NCI-H128 (cell line): Measurements from ENCODE around the gene GTF2B.
"Not testable (repeated sequence)": the region's sequence is repeated elsewhere in the genome, so short reads cannot be mapped to it uniquely, and the experiment has no call there.

Experiments
- DNase-seq: peaks from one replicate; lab custom pipeline; 2025; ENCODE audit not compliant: unreplicated experiment; lab: John Stamatoyannopoulos, UW

GTF2B gene

GRCh38 chr1:88885933-88886332 is 5.4 kb downstream of the GTF2B start:
- no peak for DNase-seq

GRCh38 chr1:88883156-88883555 is 8.2 kb downstream of the GTF2B start:
- DNase-seq: no peak

GRCh38 chr1:88880717-88881116 is 10.7 kb downstream of the GTF2B start:
- not testable (repeated sequence) for DNase-seq

- no peak for DNase-seq
Measured at GRCh38 chr1:88878731-88879130, 12.6 kb downstream of the GTF2B start.

- no peak for DNase-seq
Measured at GRCh38 chr1:88877911-88878310, 13.5 kb downstream of the GTF2B start.

- DNase-seq: no peak
Measured at GRCh38 chr1:88877382-88877825, 14.0 kb downstream of the GTF2B start.

DNA sequence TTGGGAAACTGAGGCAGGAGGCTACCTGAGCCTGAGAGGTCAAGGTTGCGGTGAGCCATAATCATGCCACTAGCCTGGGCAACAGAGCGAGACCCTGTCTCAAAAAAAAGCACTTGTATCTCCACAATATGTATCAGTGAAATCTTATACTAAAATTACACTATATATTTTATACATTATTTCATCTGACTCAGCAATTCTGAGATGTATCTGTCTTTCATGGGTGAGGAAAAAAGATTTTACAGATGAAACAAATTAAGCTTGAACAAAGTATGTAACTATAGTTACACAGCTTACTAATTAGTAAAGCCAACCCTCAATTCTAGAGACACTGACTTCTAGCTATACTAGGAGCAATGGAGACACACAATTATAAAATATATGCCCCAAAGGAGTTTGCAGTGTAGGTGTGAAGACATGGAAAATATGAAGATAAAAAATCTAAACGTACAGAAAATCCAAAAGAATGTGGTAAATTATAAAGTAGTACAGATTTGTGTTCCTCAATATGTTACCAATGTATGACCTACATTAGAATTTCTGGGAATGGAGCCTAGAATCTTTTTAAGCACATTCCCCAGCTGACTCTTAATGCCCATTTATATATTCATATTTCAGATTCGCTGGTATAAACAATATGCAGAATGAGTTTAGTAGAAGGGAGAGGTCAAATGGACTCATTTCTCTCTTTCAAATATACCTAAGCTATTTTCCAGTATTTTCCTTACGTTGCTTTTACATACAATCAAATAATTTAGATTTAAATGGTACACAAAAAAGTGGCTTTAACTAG is 14.6 kb downstream of the GTF2B start:
- no peak for DNase-seq

DNA sequence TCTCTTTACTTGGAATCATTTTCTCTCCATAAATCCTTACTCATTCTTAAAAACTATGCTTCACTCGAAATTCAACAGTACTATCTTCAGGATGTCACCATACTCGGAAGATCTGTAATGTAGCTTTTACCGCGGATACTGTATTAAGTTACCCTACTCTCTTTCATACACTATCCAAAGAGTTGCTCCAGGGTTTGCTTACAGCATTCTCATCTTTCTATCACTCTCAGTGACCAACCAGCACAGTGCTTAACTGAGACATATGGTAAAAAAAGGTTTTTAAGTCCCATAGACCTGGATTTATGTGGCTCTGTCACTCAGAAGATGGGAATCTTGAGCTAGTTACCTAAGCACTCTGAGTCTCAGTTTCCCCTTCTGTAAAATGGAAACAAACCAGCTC is 15.8 kb downstream of the GTF2B start:
- DNase-seq: no peak

DNA sequence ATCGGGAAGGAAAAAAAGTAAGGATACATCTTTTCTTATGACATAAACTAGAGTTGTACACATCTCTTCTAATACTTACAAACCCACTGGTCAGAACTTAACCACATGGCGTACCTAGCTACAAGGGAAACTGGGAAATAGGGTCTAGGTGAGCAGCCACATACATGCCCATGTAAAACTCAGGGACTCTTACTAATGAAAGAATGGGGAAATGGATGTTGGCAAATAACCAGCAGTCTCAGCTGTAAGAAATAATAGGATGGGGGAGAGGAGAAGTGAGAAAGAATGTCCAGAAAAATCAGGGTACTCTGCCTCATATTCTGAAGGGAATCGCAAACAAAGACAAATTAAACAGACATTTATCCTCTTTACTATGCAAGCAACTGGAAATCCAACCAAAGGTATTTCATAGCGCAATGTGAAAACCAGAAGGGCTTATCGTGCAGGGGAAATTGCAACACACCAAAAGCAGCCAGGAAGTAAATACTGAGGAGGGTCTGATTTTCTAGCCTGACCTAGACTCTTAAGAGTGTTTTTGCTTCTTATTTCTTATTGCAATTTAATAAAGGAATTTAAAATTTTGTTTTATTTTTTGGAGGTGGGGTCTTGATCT is 17.5 kb downstream of the GTF2B start:
- no peak for DNase-seq

- DNase-seq: not testable (repeated sequence)
Measured at GRCh38 chr1:88869644-88870043, 21.7 kb downstream of the GTF2B start.

- no peak for DNase-seq
Measured at GRCh38 chr1:88867743-88868521, 23.4 kb downstream of the GTF2B start.

DNA sequence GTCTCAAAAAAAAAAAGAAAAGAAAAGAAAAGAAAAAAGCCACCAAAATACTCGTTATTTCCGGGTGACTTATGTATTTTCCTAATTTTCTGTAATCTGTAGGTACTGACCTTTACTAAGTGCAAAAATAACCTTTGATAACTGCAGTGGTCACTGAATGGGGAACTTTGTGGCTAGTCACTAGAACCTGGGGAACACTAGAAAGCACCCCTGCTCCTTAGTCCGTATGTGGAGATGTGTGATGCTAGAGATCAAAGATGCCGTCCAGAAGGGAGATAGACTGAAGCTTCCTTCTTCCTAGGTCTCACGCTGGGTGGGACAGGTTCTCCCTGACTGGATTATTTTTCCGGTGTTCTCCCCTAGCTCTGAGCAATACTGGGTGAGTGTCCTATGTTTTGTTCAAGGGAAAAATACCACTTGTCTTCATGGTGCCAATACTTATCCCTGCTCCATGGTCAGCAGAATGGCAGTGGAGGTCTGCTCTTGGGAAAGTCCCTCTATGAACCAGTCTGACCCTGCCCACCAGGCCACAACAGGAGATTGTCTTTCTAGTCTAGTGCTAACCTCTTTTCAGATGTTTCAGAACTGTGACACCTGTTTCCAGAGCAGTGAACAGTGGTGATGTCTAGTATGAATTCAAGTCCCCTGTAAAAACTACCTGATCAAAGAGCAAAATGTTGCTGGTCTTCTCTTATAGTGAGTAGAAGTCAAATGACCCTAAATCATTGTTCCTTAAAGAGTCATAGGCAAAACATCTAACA is 39.9 kb downstream of the GTF2B start:
- no peak for DNase-seq

DNA sequence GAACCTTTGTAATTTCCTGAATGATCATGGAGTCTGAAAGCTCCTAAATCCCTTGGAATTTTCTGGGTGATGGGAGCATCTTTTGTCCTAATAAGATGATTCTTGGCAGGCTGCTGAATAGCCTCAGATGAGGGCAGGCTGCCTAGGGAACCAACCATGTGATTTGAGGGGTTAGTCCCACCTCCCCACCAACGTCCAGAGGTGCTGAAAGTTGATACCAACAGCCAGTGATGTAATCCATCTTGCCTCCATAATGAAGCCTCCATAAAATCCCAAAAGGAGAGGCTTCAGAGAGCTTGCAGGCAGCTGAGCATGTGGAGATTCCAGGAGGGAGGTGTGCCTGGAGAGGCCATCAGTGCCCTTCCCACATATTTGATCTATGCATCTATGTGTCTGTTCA is 43.7 kb downstream of the GTF2B start:
- DNase-seq: no peak

DNA sequence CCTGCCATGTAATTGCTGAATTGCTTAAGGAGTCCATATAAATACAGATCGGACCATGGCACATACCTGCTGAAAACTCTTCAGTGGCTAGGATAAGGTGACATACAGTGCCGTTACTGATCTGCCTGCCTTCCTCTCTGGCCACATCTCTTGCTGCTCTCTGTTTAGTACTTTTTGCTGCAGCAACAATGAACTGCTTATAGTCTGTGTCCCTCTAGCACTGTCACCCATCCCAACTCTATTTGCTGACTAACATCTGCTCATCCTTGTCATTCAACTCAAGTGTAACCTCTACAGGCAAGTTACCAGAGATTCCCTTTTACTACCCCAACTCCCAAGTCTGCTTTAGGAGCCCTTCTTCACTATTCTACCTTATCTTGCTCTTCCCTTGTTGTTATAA is 65.6 kb downstream of the GTF2B start:
- no peak for DNase-seq

DNA sequence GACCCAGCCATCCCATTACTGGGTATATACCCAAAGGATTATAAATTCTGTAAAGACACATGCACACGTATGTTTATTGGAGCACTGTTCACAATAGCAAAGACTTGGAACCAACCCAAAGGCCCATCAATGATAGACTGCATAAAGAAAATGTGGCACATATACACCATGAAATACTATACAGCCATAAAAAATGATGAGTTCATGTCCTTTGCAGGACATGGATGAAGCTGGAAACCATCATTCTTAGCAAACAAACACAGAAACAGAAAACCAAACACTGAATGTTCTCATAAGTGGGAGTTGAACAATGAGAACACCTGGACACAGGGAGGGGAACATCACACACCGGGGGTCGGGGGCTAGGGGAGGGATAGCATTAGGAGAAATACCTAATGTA is 71.7 kb downstream of the GTF2B start:
- not testable (repeated sequence) for DNase-seq

DNA sequence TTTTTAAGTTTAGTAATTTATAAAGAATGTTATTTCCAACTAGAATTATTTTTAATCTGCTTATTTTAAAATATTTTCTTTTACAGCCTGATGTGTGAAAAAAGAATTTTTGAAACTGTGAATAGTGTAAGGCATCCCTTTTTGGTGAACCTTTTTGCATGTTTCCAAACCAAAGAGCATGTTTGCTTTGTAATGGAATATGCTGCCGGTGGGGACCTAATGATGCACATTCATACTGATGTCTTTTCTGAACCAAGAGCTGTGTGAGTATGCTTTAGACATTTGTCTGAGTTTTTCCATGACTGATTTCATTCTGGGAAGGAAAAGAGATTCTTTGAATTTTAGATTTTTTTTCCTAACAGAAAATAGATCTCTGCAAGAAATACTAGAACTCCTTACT is 77.9 kb downstream of the GTF2B start:
- no peak for DNase-seq

DNA sequence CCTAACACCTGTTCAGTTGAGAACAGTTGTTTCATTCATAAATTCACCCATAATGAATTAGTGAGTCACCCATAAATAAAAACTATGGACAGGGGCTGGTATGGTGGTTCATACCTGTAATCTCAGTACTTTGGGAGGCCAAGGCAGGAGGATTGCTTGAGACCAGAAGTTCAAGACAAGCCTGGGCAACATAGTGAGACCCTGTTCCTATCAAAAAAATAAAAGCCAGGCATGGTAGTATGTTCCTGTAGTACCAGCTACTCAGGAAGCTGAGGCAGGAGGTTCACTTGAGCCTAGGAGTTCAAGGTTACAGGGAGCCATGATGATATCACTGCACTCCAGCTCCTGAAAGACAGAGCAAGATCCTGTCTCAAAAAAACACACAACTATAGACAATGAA is 79.0 kb downstream of the GTF2B start:
- DNase-seq: no peak

DNA sequence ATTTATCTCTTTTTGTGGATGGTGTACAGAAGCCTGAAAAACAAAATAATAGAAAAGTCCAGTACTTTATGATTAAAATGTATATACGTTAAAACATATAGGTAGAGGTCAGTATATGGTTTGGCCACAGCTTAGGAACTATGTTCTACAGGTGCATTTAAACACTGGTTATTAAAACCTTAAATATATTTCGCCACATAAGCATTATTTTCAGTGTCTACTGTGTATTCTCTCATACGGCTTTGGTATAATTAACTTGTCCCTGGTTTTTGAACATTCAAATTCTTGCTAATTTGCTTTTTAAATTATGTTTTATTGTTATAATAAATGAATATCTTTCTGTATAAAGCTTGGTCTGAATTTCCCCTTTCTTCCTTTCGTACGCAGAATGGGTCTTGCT is 87.9 kb downstream of the GTF2B start:
- no peak for DNase-seq

- DNase-seq: no peak
Measured at GRCh38 chr1:88802950-88803349, 88.4 kb downstream of the GTF2B start.
